B cell (primary cell): ENCODE measurements around the gene TNNI3.

Experiments used
- CTCF ChIP-seq: fragments of 200-600 bp; IDR thresholded peaks from one replicate; pipeline ENCODE4 v1.8.0; 2022; ENCODE audit warnings: antibody characterized with exemption, mild to moderate bottlenecking
- EZH2 ChIP-seq: IDR thresholded peaks from 2 replicates; pipeline ENCODE4 v1.6.1; 2012; ENCODE audit warnings: borderline replicate concordance, low read depth, mild to moderate bottlenecking, moderate library complexity, low read length; ENCODE audit not compliant: insufficient read depth, poor library complexity, severe bottlenecking

DNA sequence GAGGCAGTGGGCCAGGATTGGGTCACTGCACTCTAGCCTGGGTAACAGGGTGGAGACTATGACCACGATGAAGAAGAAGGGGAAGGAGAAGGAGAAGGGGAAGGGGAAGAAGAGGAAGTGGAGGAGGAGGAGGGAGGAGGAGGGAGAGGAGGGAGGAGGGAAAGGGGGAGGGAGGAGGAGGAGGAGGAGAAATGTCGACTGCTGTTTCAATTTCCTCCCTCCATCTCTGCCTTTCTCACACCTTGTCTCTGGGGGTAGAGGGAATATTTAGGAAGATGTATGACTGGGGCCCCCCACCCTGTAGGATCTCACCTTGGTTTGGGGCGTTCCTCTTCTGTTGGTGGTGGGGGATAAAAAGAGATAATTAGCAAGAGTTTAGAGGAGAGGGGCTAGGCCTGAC is 12.3 kb downstream of the TNNI3 start:
- TF ChIP-seq CTCF (no peak), EZH2 (no peak)
